PC-3 (cell line): ENCODE measurements around the gene LIPC. TPM values are rescaled to one million over a fixed set of nuclear protein-coding genes. Genes with fewer than 3 reads are reported as not detected.

Source experiments
- ATAC-seq: fragments of 200-7000 bp; cut with Tn5 transposase; 2 replicates; pipeline ENCODE4 v1.9.1; 2020; ENCODE audit warnings: mild to moderate bottlenecking, moderate library complexity
- BruUV-seq: library from RNA; stranded (reverse); fragments of 400-500 nt; replicated peaks from 2 replicates; lab custom pipeline; 2021; lab: Mats Ljungman, UMichigan
- CTCF ChIA-PET: fragments of 300-600 bp; sonication (Branson Sonifier 250); formaldehyde crosslinking; loops from one replicate; lab custom pipeline; 2022; ENCODE audit warnings: antibody characterized with exemption; lab: Charles Lee
- POLR2A ChIA-PET: fragments of 300-600 bp; sonication (Branson Sonifier 250); formaldehyde crosslinking; loops from one replicate; lab custom pipeline; 2022; ENCODE audit warnings: antibody characterized with exemption; ENCODE audit not compliant: unreplicated experiment; lab: Charles Lee
- DNase-seq: peaks from one replicate; pipeline ENCODE4 v3.0.0-alpha.2; 2015
- H2AFZ ChIP-seq: fragments of 300-600 bp; sonication (generic); 2 replicates; pipeline ENCODE4 v1.6.0; 2016; ENCODE audit warnings: antibody characterized with exemption, low read length
- H3F3A ChIP-seq: fragments of 300-600 bp; sonication (generic); one replicate; pipeline ENCODE4 v1.6.0; 2017; ENCODE audit warnings: antibody characterized with exemption, low read length, control low read depth, mild to moderate bottlenecking; ENCODE audit not compliant: unreplicated experiment
- H3K27ac ChIP-seq: fragments of 300-600 bp; sonication (generic); 2 replicates; pipeline ENCODE4 v1.5.1; 2016; ENCODE audit warnings: mild to moderate bottlenecking, low read length
- H3K27me3 ChIP-seq: fragments of 300-600 bp; sonication (generic); 2 replicates; pipeline ENCODE4 v1.6.1; 2016; ENCODE audit warnings: low read length, mixed read lengths
- H3K36me3 ChIP-seq: fragments of 300-600 bp; sonication (generic); 2 replicates; pipeline ENCODE4 v1.6.1; 2016; ENCODE audit warnings: low read depth, mixed run types, low read length, mixed read lengths
- H3K4me1 ChIP-seq: fragments of 300-600 bp; sonication (generic); 2 replicates; pipeline ENCODE4 v1.5.1; 2016; ENCODE audit warnings: low read length; ENCODE audit not compliant: insufficient read depth
- H3K4me2 ChIP-seq: fragments of 300-600 bp; sonication (generic); 2 replicates; pipeline ENCODE4 v1.6.0; 2016; ENCODE audit warnings: low read length
- H3K4me3 ChIP-seq: fragments of 300-600 bp; sonication (generic); 2 replicates; pipeline ENCODE4 v1.5.1; 2016; ENCODE audit warnings: mild to moderate bottlenecking, low read length, mixed read lengths
- H3K79me2 ChIP-seq: fragments of 300-600 bp; sonication (generic); 2 replicates; pipeline ENCODE4 v1.6.1; 2017; ENCODE audit warnings: low read length, mixed read lengths
- H3K9ac ChIP-seq: fragments of 300-600 bp; sonication (generic); 2 replicates; pipeline ENCODE4 v1.6.0; 2016; ENCODE audit warnings: mild to moderate bottlenecking, low read length
- H3K9me2 ChIP-seq: fragments of 300-600 bp; sonication (generic); replicated peaks from 2 replicates; pipeline ENCODE4 v1.6.1; 2016; ENCODE audit warnings: mixed run types, low read length, mixed read lengths
- H3K9me3 ChIP-seq: fragments of 300-600 bp; sonication (generic); 2 replicates; pipeline ENCODE4 v1.6.1; 2016; ENCODE audit warnings: low read length, mixed read lengths
- H4K20me1 ChIP-seq: fragments of 300-600 bp; sonication (generic); 2 replicates; pipeline ENCODE4 v1.6.1; 2016; ENCODE audit warnings: low read length, mixed read lengths
- EZH2 ChIP-seq: fragments of 300-600 bp; sonication (generic); IDR thresholded peaks from one replicate; pipeline ENCODE4 v1.6.1; 2017; ENCODE audit warnings: antibody characterized with exemption, mild to moderate bottlenecking, low read length; ENCODE audit not compliant: unreplicated experiment
- EZH2phosphoT487 ChIP-seq: fragments of 300-600 bp; sonication (generic); IDR thresholded peaks from 2 replicates; pipeline ENCODE4 v1.6.1; 2018; ENCODE audit warnings: mild to moderate bottlenecking, antibody characterized with exemption, low read length, borderline replicate concordance
- intact Hi-C: fragments of 100-400 bp; cut with micrococcal nuclease; formaldehyde crosslinking; loops from 2 replicates; pipeline ENCODE4 v1.9.0; 2023
- total RNA-seq: library from RNA; depleted of rRNA; stranded (reverse); fragments of >200 nt; gene quantifications from 2 replicates; pipeline ENCODE4 v1.2.3, GENCODE V29; 2014
- TF ChIP-seq, protein P1 (sequence below): fragments of 300-600 bp; sonication (generic); conservative IDR thresholded peaks from 2 replicates; pipeline ENCODE4 v1.5.1; 2017; ENCODE audit warnings: antibody characterized with exemption, low read depth, mild to moderate bottlenecking, low read length

The LIPC gene
- total RNA-seq, 1 experiment from 2014 or later, result not detected

DNA sequence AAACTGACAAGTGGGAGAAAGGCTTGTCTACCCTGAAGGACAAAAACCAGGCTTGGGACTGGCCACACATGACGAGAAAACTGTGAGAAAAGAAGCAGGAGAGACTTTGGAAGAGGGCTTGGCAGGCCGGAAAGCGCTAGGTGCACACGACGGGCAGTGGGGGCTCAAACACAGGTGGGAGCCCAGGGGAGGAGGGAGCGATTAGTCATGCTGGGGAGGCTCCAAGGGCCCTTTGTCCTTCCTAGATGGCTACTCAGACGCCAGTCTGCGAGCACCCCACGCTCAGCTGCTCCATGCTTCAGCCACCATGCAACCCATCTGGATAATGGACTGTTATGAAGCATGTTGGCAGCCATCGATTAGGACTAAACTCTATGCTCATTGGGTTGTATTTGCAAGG lies 17.1 kb downstream of the LIPC start:
- TF ChIP-seq, protein P1, sequence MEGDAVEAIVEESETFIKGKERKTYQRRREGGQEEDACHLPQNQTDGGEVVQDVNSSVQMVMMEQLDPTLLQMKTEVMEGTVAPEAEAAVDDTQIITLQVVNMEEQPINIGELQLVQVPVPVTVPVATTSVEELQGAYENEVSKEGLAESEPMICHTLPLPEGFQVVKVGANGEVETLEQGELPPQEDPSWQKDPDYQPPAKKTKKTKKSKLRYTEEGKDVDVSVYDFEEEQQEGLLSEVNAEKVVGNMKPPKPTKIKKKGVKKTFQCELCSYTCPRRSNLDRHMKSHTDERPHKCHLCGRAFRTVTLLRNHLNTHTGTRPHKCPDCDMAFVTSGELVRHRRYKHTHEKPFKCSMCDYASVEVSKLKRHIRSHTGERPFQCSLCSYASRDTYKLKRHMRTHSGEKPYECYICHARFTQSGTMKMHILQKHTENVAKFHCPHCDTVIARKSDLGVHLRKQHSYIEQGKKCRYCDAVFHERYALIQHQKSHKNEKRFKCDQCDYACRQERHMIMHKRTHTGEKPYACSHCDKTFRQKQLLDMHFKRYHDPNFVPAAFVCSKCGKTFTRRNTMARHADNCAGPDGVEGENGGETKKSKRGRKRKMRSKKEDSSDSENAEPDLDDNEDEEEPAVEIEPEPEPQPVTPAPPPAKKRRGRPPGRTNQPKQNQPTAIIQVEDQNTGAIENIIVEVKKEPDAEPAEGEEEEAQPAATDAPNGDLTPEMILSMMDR, result no peak
- TF ChIP-seq EZH2 (no peak), EZH2phosphoT487 (no peak)
- H3K36me3 ChIP-seq, result no peaks in the 10 kb centered on the region
- no peaks in the 10 kb centered on the region for H4K20me1 ChIP-seq
- DNase-seq, result no peak
- no peaks in the 10 kb centered on the region for H3K79me2 ChIP-seq
- no TSS peak for BruUV-seq
- H3K27ac ChIP-seq, result no peak overlapping the region
- H3K9ac ChIP-seq, result no peak overlapping the region
- H3F3A ChIP-seq, result no peaks in the 10 kb centered on the region
- ATAC-seq, result no peak
- H3K9me2 ChIP-seq, result no peaks in the 10 kb centered on the region
- CTCF ChIA-PET, result no interaction called here
- no peak overlapping the region for H3K4me2 ChIP-seq
- H3K9me3 ChIP-seq, result no peaks in the 10 kb centered on the region
- no peak overlapping the region for H2AFZ ChIP-seq
- POLR2A ChIA-PET, result no interaction called here
- intact Hi-C loops, result no loop called here
- H3K4me1 ChIP-seq, result no peaks in the 10 kb centered on the region
- H3K4me3 ChIP-seq, result no peak overlapping the region
- H3K27me3 ChIP-seq, result no peaks in the 10 kb centered on the region

DNA sequence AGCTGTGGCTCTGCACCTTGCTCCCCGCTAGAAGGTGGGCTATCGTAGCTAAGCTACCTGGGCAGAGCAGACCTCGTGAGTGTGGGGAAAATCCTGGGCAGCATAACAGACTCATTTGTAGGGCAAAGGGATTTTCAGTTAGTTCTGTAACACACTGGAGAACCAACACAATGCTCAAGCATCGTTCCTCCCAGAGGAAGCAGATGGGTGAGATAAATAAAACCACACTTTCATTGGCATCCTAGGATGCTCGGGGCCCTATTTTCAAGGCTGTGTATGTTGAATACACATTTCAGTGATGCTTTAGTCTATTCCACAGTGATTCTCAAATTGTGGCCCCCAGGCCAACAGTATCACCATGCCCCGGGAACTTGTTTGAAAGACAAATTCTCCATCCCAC lies 20.0 kb downstream of the LIPC start:
- TF ChIP-seq, protein P1, result no peak
- TF ChIP-seq EZH2phosphoT487 (no peak), EZH2 (no peak)
- no TSS peak for BruUV-seq
- no peaks in the 10 kb centered on the region for H3K79me2 ChIP-seq
- no peak overlapping the region for H3K4me2 ChIP-seq
- H3K9me2 ChIP-seq, result no peaks in the 10 kb centered on the region
- no peaks in the 10 kb centered on the region for H3K27me3 ChIP-seq
- no peak for DNase-seq
- no peak overlapping the region for H2AFZ ChIP-seq
- ATAC-seq, result no peak
- no peak overlapping the region for H3K27ac ChIP-seq
- POLR2A ChIA-PET, result no interaction called here
- intact Hi-C loops, result no loop called here
- no peaks in the 10 kb centered on the region for H3K36me3 ChIP-seq
- H4K20me1 ChIP-seq, result no peaks in the 10 kb centered on the region
- no peak overlapping the region for H3K4me3 ChIP-seq
- no peaks in the 10 kb centered on the region for H3K9me3 ChIP-seq
- peaks cover 15% of the 10 kb centered on the region for H3K4me1 ChIP-seq
- CTCF ChIA-PET, result no interaction called here
- H3F3A ChIP-seq, result no peaks in the 10 kb centered on the region
- H3K9ac ChIP-seq, result no peak overlapping the region

DNA sequence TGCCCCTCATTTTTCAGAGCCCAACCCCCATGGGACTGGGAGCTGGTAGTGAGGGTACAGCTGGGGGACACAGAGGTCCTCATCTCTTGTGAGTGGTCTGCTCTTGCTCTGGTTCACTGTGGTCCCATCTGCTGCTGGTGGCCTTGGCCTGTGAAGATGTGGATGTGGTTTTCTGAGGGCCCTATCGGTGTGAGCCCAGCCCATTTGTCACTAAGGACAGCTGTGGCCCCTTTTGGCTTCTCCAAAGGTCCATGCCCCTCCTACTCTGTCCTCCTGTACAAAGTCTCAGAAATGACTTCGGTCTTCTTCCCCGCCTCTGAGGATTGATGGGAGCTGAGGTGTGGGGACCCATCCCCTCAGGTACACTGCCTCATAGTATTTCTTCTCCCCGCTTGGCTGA lies 21.0 kb downstream of the LIPC start:
- Histone ChIP-seq H3K36me3 (no peaks in the 10 kb centered on the region), H4K20me1 (no peaks in the 10 kb centered on the region), H3K9ac (no peak overlapping the region), H3K9me2 (no peaks in the 10 kb centered on the region), H3K27ac (no peak overlapping the region), H3K4me1 (peaks cover 23% of the 10 kb centered on the region), H3K9me3 (no peaks in the 10 kb centered on the region), H2AFZ (no peak overlapping the region), H3K4me3 (no peak overlapping the region), H3K27me3 (no peaks in the 10 kb centered on the region), H3F3A (peaks cover under 1% of the 10 kb centered on the region), H3K79me2 (no peaks in the 10 kb centered on the region), H3K4me2 (no peak overlapping the region)
- no TSS peak for BruUV-seq
- ChIA-PET CTCF (no interaction called here), POLR2A (no interaction called here)
- intact Hi-C loops, result no loop called here
- DNase-seq (no peak), ATAC-seq (no peak)
- TF ChIP-seq EZH2phosphoT487 (no peak), EZH2 (no peak)
- TF ChIP-seq, protein P1, result no peak
